ENCODE data around the gene PIGU.

Gene PIGU

GRCh38 chr20:34595377-34596184 lies 81.3 kb downstream of the PIGU start:
- H3K9me3 ChIP-seq (ENCODE audit: insufficient read depth, low read length): no peaks in the 10 kb centered on the region
- H3K9ac ChIP-seq (ENCODE audit: low read length): no peak overlapping the region
- TF ChIP-seq EZH2phosphoT487 (conservative IDR thresholded peaks at IDR 0.05; ENCODE audit: low read length): no peak
- TF ChIP-seq, protein P1, sequence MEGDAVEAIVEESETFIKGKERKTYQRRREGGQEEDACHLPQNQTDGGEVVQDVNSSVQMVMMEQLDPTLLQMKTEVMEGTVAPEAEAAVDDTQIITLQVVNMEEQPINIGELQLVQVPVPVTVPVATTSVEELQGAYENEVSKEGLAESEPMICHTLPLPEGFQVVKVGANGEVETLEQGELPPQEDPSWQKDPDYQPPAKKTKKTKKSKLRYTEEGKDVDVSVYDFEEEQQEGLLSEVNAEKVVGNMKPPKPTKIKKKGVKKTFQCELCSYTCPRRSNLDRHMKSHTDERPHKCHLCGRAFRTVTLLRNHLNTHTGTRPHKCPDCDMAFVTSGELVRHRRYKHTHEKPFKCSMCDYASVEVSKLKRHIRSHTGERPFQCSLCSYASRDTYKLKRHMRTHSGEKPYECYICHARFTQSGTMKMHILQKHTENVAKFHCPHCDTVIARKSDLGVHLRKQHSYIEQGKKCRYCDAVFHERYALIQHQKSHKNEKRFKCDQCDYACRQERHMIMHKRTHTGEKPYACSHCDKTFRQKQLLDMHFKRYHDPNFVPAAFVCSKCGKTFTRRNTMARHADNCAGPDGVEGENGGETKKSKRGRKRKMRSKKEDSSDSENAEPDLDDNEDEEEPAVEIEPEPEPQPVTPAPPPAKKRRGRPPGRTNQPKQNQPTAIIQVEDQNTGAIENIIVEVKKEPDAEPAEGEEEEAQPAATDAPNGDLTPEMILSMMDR (IDR thresholded peaks at IDR 0.05; ENCODE audit: insufficient read depth, low read length, poor library complexity, severe bottlenecking): no peak

DNA sequence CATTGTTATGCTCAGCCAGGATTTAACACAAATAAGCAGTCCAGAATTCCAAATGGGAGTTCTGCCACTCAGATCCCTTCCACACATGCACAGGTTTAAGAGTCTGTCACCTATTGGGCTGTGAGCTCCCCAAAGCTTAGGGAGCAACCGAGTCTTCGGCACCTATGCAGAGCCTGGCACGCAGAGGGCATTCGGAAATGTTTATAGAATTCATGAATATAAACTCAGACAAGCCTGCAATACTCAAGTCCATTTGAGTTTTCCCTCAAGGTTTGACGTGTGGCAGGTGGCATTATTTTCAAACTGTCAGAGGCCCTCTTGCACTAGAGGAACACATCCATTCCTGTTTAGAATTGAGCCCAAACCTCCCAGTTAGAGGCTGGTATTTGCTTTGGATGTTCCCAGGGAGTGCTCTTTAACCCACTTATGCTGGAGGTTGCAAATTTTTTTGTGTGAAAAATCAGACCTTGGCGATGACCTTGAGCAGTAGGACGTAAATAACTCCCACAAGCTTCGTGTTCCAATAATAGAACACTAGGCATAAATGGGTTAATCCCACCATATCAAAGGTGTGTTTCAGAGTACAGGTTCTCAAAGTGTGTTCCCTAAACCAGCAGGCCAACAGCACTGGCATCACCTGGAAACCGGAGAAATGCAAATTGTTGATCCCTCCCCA lies 90.3 kb downstream of the PIGU start:
- Histone ChIP-seq H3K4me2 (ENCODE audit: low read depth, low read length, poor library complexity, severe bottlenecking) (no peak overlapping the region), H3K36me3 (ENCODE audit: low read length) (no peaks in the 10 kb centered on the region), H4K20me1 (ENCODE audit: low read depth, low read length) (no peaks in the 10 kb centered on the region), H3F3A (ENCODE audit: insufficient read depth) (no peaks in the 10 kb centered on the region), H3K9ac (ENCODE audit: low read length) (no peak overlapping the region), H3K4me3 (ENCODE audit: insufficient read depth, low read length, poor library complexity, severe bottlenecking) (no peak overlapping the region), H3K27me3 (ENCODE audit: low read length) (no peaks in the 10 kb centered on the region), H3K79me2 (ENCODE audit: insufficient read depth, low read length) (no peaks in the 10 kb centered on the region), H3K9me3 (ENCODE audit: insufficient read depth, low read length) (no peaks in the 10 kb centered on the region), H3K27ac (ENCODE audit: low read depth, low read length) (no peak overlapping the region), H3K9me2 (replicated peaks; ENCODE audit: insufficient read depth, low read length) (no peaks in the 10 kb centered on the region), H2AFZ (ENCODE audit: low read depth, low read length, severe bottlenecking) (no peak overlapping the region)
- no peak for TF ChIP-seq EZH2phosphoT487 (conservative IDR thresholded peaks at IDR 0.05; ENCODE audit: low read length)
- TF ChIP-seq, protein P1 (IDR thresholded peaks at IDR 0.05; ENCODE audit: insufficient read depth, low read length, poor library complexity, severe bottlenecking): no peak

More at GRCh38 chr20:34595377-34596184, 81.3 kb downstream of the PIGU start:
- H3K9me2 ChIP-seq (replicated peaks; ENCODE audit: insufficient read depth, low read length): no peaks in the 10 kb centered on the region
- no peaks in the 10 kb centered on the region for H3K36me3 ChIP-seq (ENCODE audit: low read length)
- no peaks in the 10 kb centered on the region for H3K27me3 ChIP-seq (ENCODE audit: low read length)
- H3K4me3 ChIP-seq (ENCODE audit: insufficient read depth, low read length, poor library complexity, severe bottlenecking): no peak overlapping the region
- no peak overlapping the region for H2AFZ ChIP-seq (ENCODE audit: low read depth, low read length, severe bottlenecking)
- H3K27ac ChIP-seq (ENCODE audit: low read depth, low read length): no peak overlapping the region
- H3F3A ChIP-seq (ENCODE audit: insufficient read depth): no peaks in the 10 kb centered on the region
- H4K20me1 ChIP-seq (ENCODE audit: low read depth, low read length): no peaks in the 10 kb centered on the region
- H3K79me2 ChIP-seq (ENCODE audit: insufficient read depth, low read length): no peaks in the 10 kb centered on the region
- H3K4me2 ChIP-seq (ENCODE audit: low read depth, low read length, poor library complexity, severe bottlenecking): no peak overlapping the region

- Histone ChIP-seq H4K20me1 (ENCODE audit: low read depth, low read length) (no peaks in the 10 kb centered on the region), H3F3A (ENCODE audit: insufficient read depth) (no peaks in the 10 kb centered on the region), H3K9me2 (replicated peaks; ENCODE audit: insufficient read depth, low read length) (no peaks in the 10 kb centered on the region), H3K27me3 (ENCODE audit: low read length) (no peaks in the 10 kb centered on the region), H3K9me3 (ENCODE audit: insufficient read depth, low read length) (no peaks in the 10 kb centered on the region), H2AFZ (ENCODE audit: low read depth, low read length, severe bottlenecking) (no peak overlapping the region), H3K27ac (ENCODE audit: low read depth, low read length) (no peak overlapping the region), H3K4me2 (ENCODE audit: low read depth, low read length, poor library complexity, severe bottlenecking) (no peak overlapping the region), H3K4me3 (ENCODE audit: insufficient read depth, low read length, poor library complexity, severe bottlenecking) (no peak overlapping the region), H3K79me2 (ENCODE audit: insufficient read depth, low read length) (no peaks in the 10 kb centered on the region), H3K36me3 (ENCODE audit: low read length) (no peaks in the 10 kb centered on the region), H3K9ac (ENCODE audit: low read length) (no peak overlapping the region)
- TF ChIP-seq EZH2phosphoT487 (conservative IDR thresholded peaks at IDR 0.05; ENCODE audit: low read length): no peak
- TF ChIP-seq, protein P1 (IDR thresholded peaks at IDR 0.05; ENCODE audit: insufficient read depth, low read length, poor library complexity, severe bottlenecking): no peak
Observed at GRCh38 chr20:34585019-34585418, 91.9 kb downstream of the PIGU start.
